SW 1271 (cell line): ENCODE data around the gene MTUS2.

Experiments
- DNase-seq, 2 experiments: peaks; one replicate each; lab custom pipeline; 2025; lab: John Stamatoyannopoulos, UW

The MTUS2 gene

DNA sequence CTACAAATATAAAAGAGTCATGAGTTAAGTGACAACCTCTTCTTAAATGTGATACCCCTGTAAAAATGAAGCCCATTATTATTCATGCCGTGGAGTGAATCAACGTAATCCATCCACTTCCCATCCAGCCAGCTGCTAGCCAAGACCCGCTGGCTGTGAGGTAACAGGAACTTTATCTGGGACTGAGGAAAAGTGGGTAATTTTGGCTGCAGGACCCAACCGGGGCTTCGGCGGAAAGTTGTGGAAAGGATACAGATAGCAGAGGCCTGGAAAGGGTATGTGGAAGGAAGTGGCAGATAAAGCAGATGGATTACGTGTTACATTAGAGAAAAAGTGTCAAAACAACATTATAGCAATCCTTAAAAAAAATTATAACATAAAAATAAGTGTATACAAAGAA is 727.0 kb downstream of the MTUS2 start:
- no peak for DNase-seq

GRCh38 chr13:29548722-29549121 is 728.6 kb downstream of the MTUS2 start:
- no peak for DNase-seq

GRCh38 chr13:29550430-29550988 is 730.4 kb downstream of the MTUS2 start:
- no peak for DNase-seq

GRCh38 chr13:29551214-29551613 is 731.1 kb downstream of the MTUS2 start:
- no peak for DNase-seq
